Stimulated activated naive CD8-positive, alpha-beta T cell treated with anti-CD3 and anti-CD28 coated beads, Interleukin-15, Interleukin-2, amounts not matched to agents 100 ng/mL and 50 ng/mL, for 24 hours (primary cell): ENCODE data around the gene RNU6-1.

Source experiments
- H3K27ac Mint-ChIP-seq: one replicate; pipeline ENCODE4 v1.8.0; 2021; ENCODE audit warnings: mild to moderate bottlenecking, mixed read lengths
- H3K27me3 Mint-ChIP-seq: one replicate; pipeline ENCODE4 v1.8.0; 2021; ENCODE audit warnings: mixed read lengths
- H3K36me3 Mint-ChIP-seq: one replicate; pipeline ENCODE4 v1.8.0; 2021; ENCODE audit warnings: low read depth, mixed read lengths
- H3K4me1 Mint-ChIP-seq: one replicate; pipeline ENCODE4 v1.8.0; 2021; ENCODE audit warnings: low read depth, mixed read lengths
- H3K4me3 Mint-ChIP-seq: one replicate; pipeline ENCODE4 v1.8.0; 2021; ENCODE audit warnings: mild to moderate bottlenecking, mixed read lengths
- H3K9me3 Mint-ChIP-seq: one replicate; pipeline ENCODE4 v1.8.0; 2021; ENCODE audit warnings: mixed read lengths

Gene RNU6-1

DNA sequence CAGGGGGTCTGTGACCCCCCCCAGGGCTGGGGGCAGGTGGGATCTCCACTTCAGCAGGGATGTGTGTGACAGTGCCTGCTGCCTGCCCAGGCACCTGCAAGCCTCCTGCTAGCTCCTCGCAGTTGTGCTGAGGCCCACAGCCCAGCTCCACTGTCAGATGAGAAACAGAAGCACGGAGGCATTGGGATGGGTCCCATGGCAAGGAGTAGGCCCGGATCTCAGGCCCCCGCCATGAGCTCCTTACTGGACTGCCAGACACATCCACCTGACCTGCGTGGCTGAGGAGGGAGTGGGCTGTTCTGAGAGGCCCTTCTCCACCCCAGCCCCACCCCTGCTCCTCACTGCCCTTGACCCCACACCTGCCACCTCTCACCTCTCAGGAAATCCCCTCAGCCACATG, 32.7 kb downstream of the RNU6-1 start:
- H3K4me1 Mint-ChIP-seq: no peaks in the 10 kb centered on the region
- H3K36me3 Mint-ChIP-seq: peaks cover 9% of the 10 kb centered on the region
- no peaks in the 10 kb centered on the region for H3K9me3 Mint-ChIP-seq
- no peaks in the 10 kb centered on the region for H3K27me3 Mint-ChIP-seq
- H3K4me3 Mint-ChIP-seq: no peak overlapping the region
- H3K27ac Mint-ChIP-seq: no peak overlapping the region

DNA sequence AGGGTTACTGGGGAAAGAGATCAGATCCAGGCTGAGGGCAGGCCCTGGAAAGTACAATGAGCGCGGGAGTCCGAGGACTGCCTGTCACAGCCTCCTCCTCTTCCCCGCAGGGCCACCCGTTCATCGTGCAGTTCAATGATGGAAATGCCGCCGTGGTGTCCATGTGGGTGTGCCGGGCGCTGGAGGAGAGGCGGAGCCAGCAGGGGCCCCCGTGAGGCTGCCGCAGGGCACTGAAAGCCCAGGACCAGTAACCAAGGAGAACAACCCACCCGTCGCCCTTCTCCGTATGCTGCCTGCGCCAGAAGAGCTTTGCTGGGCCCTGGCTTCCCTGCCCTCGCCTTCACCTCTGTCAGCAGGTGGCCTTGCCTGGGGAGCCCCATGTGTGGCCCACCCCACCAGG, 33.3 kb downstream of the RNU6-1 start:
- Mint-ChIP-seq H3K4me3 (no peak overlapping the region), H3K4me1 (no peaks in the 10 kb centered on the region), H3K27ac (no peak overlapping the region), H3K27me3 (no peaks in the 10 kb centered on the region), H3K36me3 (peaks cover 9% of the 10 kb centered on the region), H3K9me3 (no peaks in the 10 kb centered on the region)

DNA sequence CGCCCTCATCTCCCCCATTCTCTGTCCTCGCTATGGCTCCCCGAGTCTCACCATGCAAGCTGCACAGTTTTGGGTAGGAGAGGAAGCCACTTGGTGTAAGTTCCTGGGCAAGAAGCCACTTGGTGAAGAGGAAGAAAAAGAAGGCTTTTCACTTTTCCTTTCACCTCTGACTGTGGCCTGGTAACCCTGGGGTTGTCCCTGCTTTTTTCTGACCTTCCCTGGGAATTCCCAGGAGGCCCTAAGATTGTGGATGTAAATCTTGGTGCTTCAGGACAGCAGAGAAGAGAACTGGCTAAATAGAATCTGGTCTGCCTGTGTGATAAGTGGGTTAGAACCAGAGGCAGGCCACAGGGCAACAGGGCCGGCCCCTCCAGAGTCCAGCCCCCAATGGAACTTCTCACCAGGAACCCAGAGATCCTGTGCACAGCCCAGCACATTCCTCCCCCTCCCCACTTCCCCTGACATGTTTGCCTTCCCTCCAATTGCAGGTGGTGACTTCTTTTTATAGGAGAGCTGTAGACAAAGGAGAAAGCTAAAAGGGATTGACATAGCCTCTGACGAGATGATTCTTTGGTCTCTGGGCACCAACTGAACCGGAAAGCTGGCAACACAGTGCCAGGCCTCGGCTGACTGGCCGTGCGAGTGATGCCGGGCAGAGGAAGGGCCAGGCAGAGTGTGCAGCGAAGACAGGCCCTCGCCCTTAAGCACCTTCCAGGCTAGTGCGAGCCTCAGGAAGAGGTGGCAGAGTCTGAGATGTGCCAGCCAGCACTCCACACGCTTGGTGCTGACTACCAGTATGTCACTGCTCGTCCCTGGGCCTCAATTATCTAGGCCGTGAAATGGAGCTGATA, 34.0 kb downstream of the RNU6-1 start:
- Mint-ChIP-seq H3K27me3 (no peaks in the 10 kb centered on the region), H3K9me3 (no peaks in the 10 kb centered on the region), H3K27ac (no peak overlapping the region), H3K36me3 (peaks cover 9% of the 10 kb centered on the region), H3K4me1 (no peaks in the 10 kb centered on the region), H3K4me3 (no peak overlapping the region)

DNA sequence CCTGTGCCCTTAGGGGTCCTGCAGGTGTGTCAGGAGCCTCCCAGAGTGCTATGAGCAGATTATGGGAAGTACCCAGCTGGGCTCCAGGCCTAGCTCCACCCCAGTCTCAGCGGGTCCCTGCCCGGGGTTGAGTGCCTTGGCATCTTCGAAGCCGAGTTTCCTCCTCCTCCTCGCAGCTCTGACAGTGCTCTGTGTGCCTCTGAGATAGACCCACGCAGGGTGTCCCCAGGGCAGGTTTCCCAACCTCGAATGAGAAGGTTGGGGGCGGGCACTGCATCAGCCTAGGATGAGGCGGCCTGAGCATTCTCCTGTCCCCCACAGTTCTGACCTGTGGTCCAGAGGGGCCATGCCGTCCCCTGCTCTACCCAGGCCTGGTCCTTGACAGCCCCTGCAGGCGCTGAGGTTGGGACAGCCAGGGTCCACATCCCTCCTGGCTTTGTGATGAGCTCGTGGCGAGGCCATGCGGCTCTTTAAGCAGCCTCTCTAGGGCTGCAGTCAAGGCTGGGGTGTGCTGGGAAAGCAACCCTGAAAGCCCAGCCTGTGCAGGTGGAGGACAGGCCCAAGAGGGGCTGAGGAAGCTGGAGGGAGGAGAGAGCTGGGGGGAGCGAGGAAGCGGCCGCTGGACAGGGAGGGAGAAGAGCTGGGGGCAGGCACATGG, 34.7 kb downstream of the RNU6-1 start:
- Mint-ChIP-seq H3K27ac (no peak overlapping the region), H3K4me1 (no peaks in the 10 kb centered on the region), H3K36me3 (peaks cover 9% of the 10 kb centered on the region), H3K4me3 (no peak overlapping the region), H3K9me3 (no peaks in the 10 kb centered on the region), H3K27me3 (no peaks in the 10 kb centered on the region)

DNA sequence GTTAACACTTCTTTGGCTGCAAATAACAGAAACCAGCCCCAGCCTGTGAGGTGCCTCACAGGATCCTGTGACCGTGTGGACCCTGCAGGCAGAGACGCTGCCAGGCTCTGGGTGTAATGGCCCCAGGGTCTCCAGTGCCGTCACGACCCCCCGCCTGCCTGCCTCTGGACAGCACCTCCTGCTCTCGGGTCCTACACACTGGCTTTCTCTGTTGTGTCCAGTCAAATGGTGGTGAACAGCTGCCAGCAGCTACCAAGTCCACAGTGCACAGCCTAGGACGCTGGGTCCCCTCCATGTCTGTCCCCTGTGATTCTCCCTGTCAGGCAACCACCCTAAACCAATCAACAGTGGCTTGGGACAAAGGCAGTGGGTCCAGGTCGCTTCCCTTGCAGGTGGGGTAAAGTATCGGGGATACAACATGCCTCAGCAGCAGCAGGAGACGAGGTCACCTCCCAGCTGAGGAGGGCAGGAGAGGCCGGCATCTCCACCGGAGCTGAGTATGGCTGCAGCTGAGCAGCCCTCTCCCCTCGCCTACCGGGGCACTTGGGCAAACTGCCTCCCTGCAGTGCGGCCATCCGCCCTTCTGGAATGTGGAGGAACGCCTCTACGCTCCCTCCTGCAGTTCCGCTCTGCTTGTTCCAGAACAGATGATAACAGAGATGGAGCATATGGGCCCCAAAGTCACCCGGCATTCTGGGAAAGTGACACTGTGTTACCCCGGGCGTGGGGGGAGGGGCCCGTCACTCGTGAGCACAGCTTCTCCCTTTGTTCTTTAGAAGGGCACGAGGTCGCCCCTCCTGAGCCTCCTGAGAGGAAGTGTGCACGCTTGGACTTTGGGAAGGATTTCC, 35.6 kb downstream of the RNU6-1 start:
- Mint-ChIP-seq H3K4me3 (no peak overlapping the region), H3K27me3 (no peaks in the 10 kb centered on the region), H3K9me3 (no peaks in the 10 kb centered on the region), H3K27ac (no peak overlapping the region), H3K4me1 (no peaks in the 10 kb centered on the region), H3K36me3 (peaks cover 9% of the 10 kb centered on the region)

DNA sequence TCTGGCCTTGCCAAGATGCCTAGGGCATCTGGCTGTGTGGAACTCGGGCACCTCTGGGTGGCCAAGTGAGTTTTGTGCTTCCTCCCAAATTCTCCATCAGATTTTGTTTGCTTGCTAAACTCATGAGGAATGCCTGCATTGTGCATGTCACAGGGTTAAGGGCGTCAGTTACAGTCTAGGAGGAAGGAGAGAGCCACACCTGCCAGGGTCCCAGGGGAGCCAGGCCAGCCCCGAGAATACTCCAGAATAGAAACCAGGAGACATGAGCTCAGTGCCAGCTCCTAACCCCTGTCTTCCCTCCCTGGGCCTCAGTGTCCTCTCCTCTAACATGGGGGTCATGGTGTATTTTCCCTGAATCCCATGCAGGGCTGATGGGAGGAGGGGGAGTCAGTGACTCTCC, 36.5 kb downstream of the RNU6-1 start:
- H3K9me3 Mint-ChIP-seq: no peaks in the 10 kb centered on the region
- no peaks in the 10 kb centered on the region for H3K4me1 Mint-ChIP-seq
- H3K27me3 Mint-ChIP-seq: no peaks in the 10 kb centered on the region
- no peak overlapping the region for H3K4me3 Mint-ChIP-seq
- H3K36me3 Mint-ChIP-seq: peaks cover 4% of the 10 kb centered on the region
- no peak overlapping the region for H3K27ac Mint-ChIP-seq

DNA sequence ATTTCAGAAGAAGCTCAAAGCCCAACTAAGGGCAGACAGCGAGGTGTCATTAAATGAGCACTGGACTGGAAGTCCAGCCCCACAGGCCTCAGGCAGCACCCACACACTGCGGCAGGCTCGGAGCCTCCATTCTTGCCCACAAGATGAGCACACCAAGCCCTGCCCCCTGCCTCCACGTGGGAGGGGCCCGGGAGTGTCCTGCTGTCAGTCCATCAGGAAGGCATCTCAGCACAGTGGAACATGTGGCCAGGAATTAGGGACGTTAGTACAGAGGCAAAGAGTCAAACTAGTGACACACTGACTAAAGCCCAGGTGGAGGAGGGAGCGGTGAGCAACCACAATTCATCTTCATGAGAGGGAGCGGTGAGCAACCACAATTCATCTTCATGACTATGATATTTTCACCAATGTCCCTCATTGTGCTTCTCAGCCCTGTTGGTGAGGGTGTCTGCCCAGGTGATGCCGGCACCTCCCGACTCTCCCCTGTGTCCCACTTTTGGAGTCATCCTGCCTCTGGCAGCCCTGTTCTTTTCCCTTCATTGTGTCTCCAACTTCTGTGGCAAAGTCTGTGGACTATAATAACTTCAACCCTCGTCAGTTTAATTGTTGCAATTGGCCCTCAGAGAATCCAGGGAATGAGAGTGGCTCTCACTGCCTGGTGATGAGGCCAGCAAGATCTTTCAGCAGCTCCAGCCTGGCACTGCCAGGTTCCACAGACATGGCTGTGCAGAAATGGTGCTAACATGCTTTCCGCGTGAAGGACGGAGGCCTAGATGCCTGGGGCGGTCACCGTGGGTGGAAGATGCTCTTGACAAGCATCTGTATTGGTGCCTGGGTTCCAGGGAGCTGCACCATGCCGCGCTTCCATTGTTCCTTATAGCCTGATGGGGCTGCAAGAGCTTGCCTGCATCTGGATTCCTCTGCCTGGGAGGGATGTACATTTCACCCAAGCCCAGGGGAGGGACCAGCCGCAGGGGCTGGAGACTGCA, 37.6 kb downstream of the RNU6-1 start:
- no peaks in the 10 kb centered on the region for H3K4me1 Mint-ChIP-seq
- no peak overlapping the region for H3K4me3 Mint-ChIP-seq
- H3K27me3 Mint-ChIP-seq: no peaks in the 10 kb centered on the region
- no peaks in the 10 kb centered on the region for H3K36me3 Mint-ChIP-seq
- H3K9me3 Mint-ChIP-seq: no peaks in the 10 kb centered on the region
- H3K27ac Mint-ChIP-seq: no peak overlapping the region

DNA sequence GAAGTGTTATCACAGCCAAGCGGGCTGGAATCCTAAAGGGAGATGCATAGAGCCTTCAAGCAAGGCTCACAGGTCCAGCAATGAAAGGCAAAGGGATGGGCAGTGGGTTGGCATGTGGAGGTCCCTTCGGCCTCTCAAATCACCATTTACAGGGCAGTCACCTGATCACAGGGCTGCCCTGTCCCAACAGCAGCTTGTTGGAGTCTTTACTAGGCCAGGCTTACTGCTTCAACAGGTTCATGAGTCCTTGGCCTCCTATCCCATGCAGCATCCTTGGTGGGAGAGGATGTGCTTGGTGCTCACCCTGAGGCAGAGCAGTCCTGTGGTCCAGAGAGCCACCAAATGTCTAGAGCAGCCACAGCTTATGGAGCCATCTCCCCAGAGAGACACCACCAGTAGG, 38.7 kb downstream of the RNU6-1 start:
- Mint-ChIP-seq H3K36me3 (peaks cover 3% of the 10 kb centered on the region), H3K27me3 (no peaks in the 10 kb centered on the region), H3K9me3 (no peaks in the 10 kb centered on the region), H3K27ac (no peak overlapping the region), H3K4me3 (no peak overlapping the region), H3K4me1 (no peaks in the 10 kb centered on the region)

DNA sequence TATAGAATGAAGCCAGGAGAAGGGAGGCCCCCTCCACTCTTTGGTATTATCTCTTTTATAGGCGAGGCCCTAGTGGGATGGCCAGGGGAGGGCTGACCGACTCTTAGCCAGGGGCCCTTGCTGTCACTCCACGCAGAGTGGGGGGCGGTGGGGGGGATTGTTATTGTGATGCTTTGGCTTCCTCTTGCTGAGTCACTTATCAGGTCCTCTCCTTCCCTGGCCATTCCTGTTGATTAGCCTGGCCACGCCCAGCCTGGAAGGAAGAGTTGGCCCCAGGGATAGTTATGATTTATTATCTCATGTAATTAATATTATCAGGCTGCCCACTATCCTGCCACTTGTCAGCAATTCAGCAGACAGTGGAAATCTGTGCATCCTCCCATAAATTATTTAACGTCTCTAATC, 40.0 kb downstream of the RNU6-1 start:
- Mint-ChIP-seq H3K4me3 (no peak overlapping the region), H3K4me1 (peaks cover 4% of the 10 kb centered on the region), H3K27me3 (no peaks in the 10 kb centered on the region), H3K9me3 (peaks cover 10% of the 10 kb centered on the region), H3K36me3 (peaks cover 16% of the 10 kb centered on the region), H3K27ac (no peak overlapping the region)

DNA sequence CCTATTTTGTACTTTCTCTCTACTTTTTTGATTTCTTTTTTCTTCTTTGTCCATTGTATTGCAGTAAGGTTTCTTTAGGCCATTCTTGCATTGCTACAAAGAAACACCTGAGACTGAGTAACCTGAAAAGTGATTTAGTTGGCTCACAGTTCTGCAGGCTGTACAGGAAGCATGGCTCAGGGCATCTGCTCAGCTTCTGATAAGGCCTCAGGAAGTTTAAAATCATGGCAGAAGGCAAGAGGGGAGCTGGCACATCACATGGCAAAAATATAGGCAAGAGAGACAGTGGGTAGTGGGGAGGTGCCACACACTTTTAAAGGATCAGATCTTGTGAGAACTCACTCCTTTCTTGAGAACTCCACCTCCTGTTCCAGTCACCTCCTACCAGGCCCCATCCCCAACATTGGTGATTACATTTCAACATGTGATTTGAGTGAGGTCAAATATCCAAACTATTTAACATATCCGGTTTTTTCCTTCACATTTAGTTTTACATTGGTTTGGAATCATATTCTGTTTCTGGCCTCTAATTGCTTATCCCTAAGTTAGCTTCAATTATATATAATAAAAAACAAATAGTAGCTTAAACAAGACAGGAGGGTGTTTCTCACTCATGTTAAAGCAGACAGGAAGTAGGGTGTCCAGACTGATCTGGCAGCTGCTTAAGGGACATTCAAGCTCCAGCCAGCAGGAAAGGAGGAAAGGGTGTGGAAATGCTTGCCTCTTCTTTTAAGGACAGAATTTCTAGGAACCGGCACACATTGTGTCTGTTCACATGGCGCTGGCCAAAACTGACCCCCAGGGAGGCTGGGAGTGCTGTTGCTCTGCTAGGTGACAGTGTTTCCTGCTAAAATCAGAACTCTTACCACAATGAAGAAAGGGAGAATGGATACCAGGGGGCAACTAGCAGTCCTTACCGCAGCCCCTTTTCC, 43.4 kb downstream of the RNU6-1 start:
- Mint-ChIP-seq H3K36me3 (peaks cover 25% of the 10 kb centered on the region), H3K9me3 (peaks cover 10% of the 10 kb centered on the region), H3K4me3 (no peak overlapping the region), H3K27me3 (no peaks in the 10 kb centered on the region), H3K4me1 (peaks cover 10% of the 10 kb centered on the region), H3K27ac (no peak overlapping the region)

DNA sequence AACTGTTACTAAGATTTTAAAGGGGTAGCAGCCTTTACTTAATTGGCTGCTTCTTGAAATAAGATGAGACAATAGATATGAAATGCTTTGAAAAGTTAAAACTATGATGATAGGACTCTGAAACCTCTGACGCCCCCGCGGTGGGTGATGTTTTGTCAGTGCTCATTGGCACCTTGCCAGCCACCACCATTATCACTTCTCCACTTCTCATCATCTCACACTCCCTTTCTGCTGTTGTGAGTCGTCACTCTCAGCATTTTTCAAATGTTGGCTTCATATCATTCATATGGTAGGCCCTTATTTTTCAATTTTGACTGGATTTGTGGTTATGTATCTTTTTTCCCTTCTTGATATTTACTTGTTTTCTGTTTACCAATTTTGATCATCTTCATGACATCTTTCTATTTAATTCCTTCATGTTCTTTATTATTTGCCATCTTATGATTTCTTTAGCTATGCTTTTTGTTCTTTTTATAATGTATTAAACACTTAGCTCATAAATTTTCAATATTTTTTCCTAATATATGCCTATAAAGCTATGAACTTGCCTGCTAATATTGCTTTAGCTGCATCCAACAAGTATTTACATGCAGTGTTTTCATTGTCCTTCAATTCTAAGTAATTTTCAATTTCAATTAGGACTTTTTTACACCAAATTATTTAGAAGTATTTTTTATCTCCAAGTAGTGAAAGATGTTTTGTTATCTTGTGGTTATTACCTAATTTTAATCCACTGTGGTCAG, 44.8 kb downstream of the RNU6-1 start:
- Mint-ChIP-seq H3K4me1 (peaks cover 10% of the 10 kb centered on the region), H3K4me3 (no peak overlapping the region), H3K27me3 (no peaks in the 10 kb centered on the region), H3K27ac (no peak overlapping the region), H3K9me3 (peaks cover 10% of the 10 kb centered on the region), H3K36me3 (peaks cover 30% of the 10 kb centered on the region)

DNA sequence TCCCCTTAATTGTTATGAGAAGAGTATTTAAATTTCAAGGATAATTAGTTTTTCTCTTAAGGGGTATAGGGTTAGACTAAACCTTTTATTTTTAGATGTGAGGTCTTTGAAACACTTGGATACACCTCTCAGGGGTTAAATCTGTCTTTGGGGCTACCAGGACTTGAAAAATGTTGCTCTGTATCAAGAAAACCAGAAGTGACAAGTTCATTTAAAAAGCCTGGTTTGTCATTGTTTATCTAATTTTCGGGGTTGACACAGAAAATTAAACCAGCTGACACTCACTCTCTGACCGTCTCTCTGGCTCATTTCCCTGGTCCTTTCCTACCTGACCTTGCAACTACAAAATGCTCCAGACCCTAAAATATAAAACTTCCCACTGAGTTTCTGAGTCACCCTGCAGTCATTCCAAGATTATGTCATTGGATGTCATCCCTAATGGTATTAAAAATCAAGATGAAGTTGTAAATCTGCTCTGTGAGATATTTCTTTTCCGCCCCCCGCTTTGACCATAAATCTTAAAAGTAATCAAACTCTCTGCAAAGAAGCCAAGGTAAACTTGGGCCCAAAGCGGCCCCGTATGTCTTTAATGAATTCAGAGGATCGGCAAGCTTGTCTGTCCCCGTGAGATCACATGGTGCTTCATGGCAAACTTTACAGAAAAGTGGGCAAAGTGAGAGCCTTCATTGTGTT, 47.4 kb downstream of the RNU6-1 start:
- H3K9me3 Mint-ChIP-seq: peaks cover 10% of the 10 kb centered on the region
- H3K4me1 Mint-ChIP-seq: peaks cover 10% of the 10 kb centered on the region
- H3K36me3 Mint-ChIP-seq: peaks cover 30% of the 10 kb centered on the region
- no peak overlapping the region for H3K27ac Mint-ChIP-seq
- H3K4me3 Mint-ChIP-seq: no peak overlapping the region
- H3K27me3 Mint-ChIP-seq: no peaks in the 10 kb centered on the region
